C4-2B (cell line): ENCODE data around the gene GSAP.

Experiments used
- H3K27ac ChIP-seq: fragments of 450-650 bp; 2 replicates; pipeline ENCODE4 v1.5.1; 2017
- CTCF ChIP-seq: fragments of 450-650 bp; conservative IDR thresholded peaks from 2 replicates; pipeline ENCODE4 v1.5.1; 2017; ENCODE audit warnings: mild to moderate bottlenecking
- ZFX ChIP-seq: fragments of 450-650 bp; IDR thresholded peaks from 2 replicates; pipeline ENCODE4 v1.6.1; 2017

The GSAP gene

GRCh38 chr7:77320137-77320536 is 96.0 kb downstream of the GSAP start:
- no peak for TF ChIP-seq ZFX
- TF ChIP-seq CTCF = no peak
- H3K27ac ChIP-seq = no peak overlapping the region

GRCh38 chr7:77318019-77318418 is 98.1 kb downstream of the GSAP start:
- H3K27ac ChIP-seq = no peak overlapping the region
- no peak for TF ChIP-seq ZFX
- TF ChIP-seq CTCF = no peak

- no peak overlapping the region for H3K27ac ChIP-seq
- no peak for TF ChIP-seq ZFX
- no peak for TF ChIP-seq CTCF
These were observed 99.8 kb downstream of the GSAP start for GRCh38 chr7:77316219-77316978.

GRCh38 chr7:77315182-77315591 is 101.0 kb downstream of the GSAP start:
- no peak overlapping the region for H3K27ac ChIP-seq
- TF ChIP-seq CTCF (no peak), ZFX (no peak)

- no peak overlapping the region for H3K27ac ChIP-seq
- TF ChIP-seq ZFX (no peak), CTCF (no peak)
These were observed 102.2 kb downstream of the GSAP start for GRCh38 chr7:77313876-77314480.

GRCh38 chr7:77313085-77313484 is 103.1 kb downstream of the GSAP start:
- no peak for TF ChIP-seq ZFX
- no peak for TF ChIP-seq CTCF
- H3K27ac ChIP-seq = no peak overlapping the region

- no peak overlapping the region for H3K27ac ChIP-seq
- TF ChIP-seq CTCF = no peak
- no peak for TF ChIP-seq ZFX
These were observed 105.2 kb downstream of the GSAP start for GRCh38 chr7:77310982-77311381.
